ENCODE results near the gene SESN2.

DNA sequence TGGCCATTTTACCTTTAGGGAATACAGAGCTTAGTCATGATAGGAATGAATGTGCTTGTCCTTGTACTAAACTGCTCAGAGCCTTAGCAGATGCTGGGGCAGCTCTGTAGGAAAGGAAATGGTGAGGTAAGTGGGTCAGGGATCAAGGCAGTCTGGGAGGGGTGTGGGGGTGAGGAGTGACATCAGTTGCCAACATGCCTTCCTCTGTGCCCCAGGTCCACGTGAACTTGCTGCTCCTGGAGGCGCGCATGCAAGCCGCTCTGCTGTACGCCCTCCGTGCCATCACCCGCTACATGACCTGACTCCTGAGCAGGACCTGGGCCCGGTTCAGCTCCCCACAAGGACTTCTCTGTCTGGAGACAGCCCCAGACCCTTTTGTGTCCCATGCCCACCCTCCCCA is 21.2 kb downstream of the SESN2 start:
- TF ChIP-seq, protein P1, sequence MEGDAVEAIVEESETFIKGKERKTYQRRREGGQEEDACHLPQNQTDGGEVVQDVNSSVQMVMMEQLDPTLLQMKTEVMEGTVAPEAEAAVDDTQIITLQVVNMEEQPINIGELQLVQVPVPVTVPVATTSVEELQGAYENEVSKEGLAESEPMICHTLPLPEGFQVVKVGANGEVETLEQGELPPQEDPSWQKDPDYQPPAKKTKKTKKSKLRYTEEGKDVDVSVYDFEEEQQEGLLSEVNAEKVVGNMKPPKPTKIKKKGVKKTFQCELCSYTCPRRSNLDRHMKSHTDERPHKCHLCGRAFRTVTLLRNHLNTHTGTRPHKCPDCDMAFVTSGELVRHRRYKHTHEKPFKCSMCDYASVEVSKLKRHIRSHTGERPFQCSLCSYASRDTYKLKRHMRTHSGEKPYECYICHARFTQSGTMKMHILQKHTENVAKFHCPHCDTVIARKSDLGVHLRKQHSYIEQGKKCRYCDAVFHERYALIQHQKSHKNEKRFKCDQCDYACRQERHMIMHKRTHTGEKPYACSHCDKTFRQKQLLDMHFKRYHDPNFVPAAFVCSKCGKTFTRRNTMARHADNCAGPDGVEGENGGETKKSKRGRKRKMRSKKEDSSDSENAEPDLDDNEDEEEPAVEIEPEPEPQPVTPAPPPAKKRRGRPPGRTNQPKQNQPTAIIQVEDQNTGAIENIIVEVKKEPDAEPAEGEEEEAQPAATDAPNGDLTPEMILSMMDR (IDR thresholded peaks at IDR 0.05; ENCODE audit: borderline replicate concordance, extremely low read depth, low read length, poor library complexity, severe bottlenecking): no peak
- TF ChIP-seq EZH2 (IDR thresholded peaks at IDR 0.05; ENCODE audit: borderline replicate concordance, low read depth, low read length, severe bottlenecking): no peak
